Mononuclear cell (primary cell): Measurements from ENCODE around the gene SIPA1L2. TPM values are rescaled to one million over a fixed set of nuclear protein-coding genes. Genes with fewer than 3 reads are reported as not detected.

ENCODE experiments used
- H3K27me3 ChIP-seq: 2 replicates; pipeline ENCODE4 v1.6.0; 2011; ENCODE audit warnings: low read length, control low read depth; ENCODE audit not compliant: insufficient read depth
- H3K4me1 ChIP-seq: 2 replicates; pipeline ENCODE4 v1.5.1; 2011; ENCODE audit warnings: mild to moderate bottlenecking, low read length, control low read depth; ENCODE audit not compliant: insufficient read depth
- H3K4me3 ChIP-seq: 2 replicates; pipeline ENCODE4 v1.5.1; 2011; ENCODE audit warnings: mild to moderate bottlenecking, low read length, moderate library complexity
- H3K9me3 ChIP-seq: 2 replicates; pipeline ENCODE4 v1.5.1; 2011; ENCODE audit warnings: low read depth, mild to moderate bottlenecking, control low read depth, low read length
- total RNA-seq: library from RNA; depleted of rRNA; stranded (reverse); fragments of >200 nt; gene quantifications from one replicate; pipeline ENCODE4 v1.2.3, GENCODE V29; 2012

The SIPA1L2 gene
- total RNA-seq, 1 donor = 2.4 TPM

DNA sequence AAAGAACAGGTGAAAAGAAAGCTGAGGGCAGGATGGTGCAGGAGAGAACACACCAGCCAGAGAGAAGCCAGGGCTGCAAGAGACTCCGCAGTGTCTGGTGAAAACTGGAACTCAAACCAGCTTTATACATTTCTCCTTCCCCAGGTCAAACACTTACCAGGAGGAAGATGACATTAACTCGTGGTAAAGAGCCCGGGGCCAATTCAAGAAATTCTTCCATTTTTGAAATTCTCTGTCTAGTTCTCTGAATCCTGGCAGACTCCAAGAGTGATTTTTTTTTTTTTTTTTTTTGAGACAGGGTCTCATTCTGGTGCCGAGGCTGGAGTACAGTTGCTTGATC is 25.8 kb upstream of the SIPA1L2 start:
- Histone ChIP-seq H3K27me3 (no peaks in the 10 kb centered on the region), H3K4me1 (peaks cover 15% of the 10 kb centered on the region), H3K9me3 (no peaks in the 10 kb centered on the region), H3K4me3 (no peak overlapping the region)

GRCh38 chr1:232655028-232655745 is 25.3 kb upstream of the SIPA1L2 start:
- H3K4me1 ChIP-seq = peaks cover 15% of the 10 kb centered on the region
- H3K9me3 ChIP-seq = no peaks in the 10 kb centered on the region
- H3K4me3 ChIP-seq = no peak overlapping the region
- no peaks in the 10 kb centered on the region for H3K27me3 ChIP-seq

DNA sequence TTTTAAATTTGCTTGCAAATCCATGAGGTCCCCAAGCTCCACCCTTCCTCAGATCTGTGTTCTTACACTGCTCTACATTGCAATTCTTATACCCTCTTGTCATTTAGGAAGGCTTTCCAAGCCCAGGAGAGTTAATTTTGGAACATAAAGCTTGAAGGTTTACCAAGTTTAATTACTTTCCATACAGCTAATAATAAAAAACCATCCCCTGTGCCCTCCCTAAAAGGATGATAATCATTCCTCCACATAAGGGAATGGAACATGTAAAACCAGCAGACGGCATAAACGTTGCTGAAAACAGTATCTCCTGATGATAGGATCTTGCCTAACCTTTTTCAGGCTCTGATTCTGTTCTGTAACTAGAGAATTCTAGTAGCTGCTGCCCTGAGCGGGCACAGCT is 23.9 kb upstream of the SIPA1L2 start:
- Histone ChIP-seq H3K27me3 (no peaks in the 10 kb centered on the region), H3K4me1 (peaks cover 15% of the 10 kb centered on the region), H3K4me3 (no peak overlapping the region), H3K9me3 (no peaks in the 10 kb centered on the region)

DNA sequence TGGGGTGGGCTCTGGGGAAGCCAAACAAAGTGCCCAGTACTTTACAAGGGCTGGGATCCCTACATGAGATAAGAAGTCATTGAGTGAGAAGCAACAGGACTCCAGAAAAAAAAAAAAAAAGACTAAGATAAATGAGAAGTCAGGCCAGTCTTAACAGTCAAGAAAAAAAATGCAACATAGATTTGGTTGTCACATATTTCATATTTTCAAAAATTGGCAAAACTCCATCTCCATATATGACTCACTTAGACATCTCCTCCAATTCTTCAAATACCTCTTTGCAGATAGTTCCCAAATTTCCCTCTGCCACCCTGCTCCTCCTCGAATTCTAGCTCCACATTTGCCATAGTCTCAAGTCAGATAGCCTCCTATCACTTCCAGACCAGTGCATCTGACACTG is 20.9 kb upstream of the SIPA1L2 start:
- H3K9me3 ChIP-seq = no peaks in the 10 kb centered on the region
- peaks cover 9% of the 10 kb centered on the region for H3K4me1 ChIP-seq
- no peaks in the 10 kb centered on the region for H3K27me3 ChIP-seq
- no peak overlapping the region for H3K4me3 ChIP-seq

DNA sequence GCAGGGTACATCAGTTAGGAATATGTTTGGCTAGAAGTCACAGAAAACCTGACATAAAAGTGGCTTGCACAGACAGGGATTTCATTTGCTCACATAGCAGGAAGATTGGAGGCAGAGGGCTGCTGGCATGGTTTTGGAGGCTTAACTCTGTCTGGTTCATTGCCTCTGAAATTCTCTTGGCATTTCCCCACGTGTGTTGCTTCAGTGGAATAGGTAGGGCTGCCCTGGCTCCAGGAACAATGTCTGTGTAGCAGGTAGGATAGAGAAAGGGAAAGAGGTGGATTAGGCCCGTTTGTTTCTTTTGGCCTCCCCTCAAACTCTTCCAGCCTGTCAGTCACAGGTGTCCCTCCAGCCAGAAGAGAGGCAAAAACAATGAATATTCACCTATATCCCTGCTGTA is 20.5 kb upstream of the SIPA1L2 start:
- no peak overlapping the region for H3K4me3 ChIP-seq
- H3K27me3 ChIP-seq = no peaks in the 10 kb centered on the region
- no peaks in the 10 kb centered on the region for H3K9me3 ChIP-seq
- H3K4me1 ChIP-seq = peaks cover 4% of the 10 kb centered on the region

GRCh38 chr1:232648316-232648715 is 18.4 kb upstream of the SIPA1L2 start:
- H3K9me3 ChIP-seq = no peaks in the 10 kb centered on the region
- no peak overlapping the region for H3K4me3 ChIP-seq
- no peaks in the 10 kb centered on the region for H3K27me3 ChIP-seq
- H3K4me1 ChIP-seq = no peaks in the 10 kb centered on the region

GRCh38 chr1:232644209-232644608 is 14.3 kb upstream of the SIPA1L2 start:
- Histone ChIP-seq H3K4me3 (no peak overlapping the region), H3K27me3 (no peaks in the 10 kb centered on the region), H3K4me1 (no peaks in the 10 kb centered on the region), H3K9me3 (no peaks in the 10 kb centered on the region)

DNA sequence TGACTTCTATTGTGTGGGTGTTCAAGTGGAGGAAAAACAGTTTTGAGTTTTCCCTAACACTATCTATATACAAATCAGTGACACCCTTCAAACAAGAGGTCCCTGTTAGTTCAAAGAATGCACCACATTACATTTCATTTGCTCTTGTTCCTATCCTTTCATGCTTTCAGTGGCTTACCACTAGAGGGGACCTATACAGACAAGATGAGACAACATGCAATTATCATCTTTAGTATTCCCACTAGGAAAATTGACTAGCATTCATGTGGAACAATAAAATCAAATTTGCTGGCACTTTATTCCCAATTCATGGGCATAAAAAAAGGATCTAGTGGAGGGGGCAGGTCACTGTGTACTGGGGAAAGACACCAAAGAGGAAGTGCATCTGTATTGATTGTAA is 13.3 kb upstream of the SIPA1L2 start:
- Histone ChIP-seq H3K27me3 (no peaks in the 10 kb centered on the region), H3K4me3 (no peak overlapping the region), H3K4me1 (no peaks in the 10 kb centered on the region), H3K9me3 (no peaks in the 10 kb centered on the region)

DNA sequence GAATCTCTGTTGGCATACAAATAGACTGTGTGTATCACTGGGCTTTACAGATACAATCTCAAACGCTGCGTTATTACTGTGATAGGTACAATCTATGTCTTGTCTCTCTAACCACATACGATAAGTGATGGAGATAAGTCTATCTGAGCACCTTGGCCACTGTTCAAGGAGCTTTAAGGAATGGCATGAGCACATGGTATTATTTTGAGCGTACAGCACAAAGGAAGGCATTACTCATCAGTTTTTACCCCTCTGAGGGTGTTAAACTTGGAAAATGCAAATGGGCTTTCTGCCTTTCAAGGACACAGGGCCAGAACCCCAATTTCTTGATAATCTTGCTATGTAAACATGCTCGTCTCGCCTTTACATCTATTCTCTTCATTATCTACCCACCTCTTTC is 11.6 kb upstream of the SIPA1L2 start:
- Histone ChIP-seq H3K4me1 (no peaks in the 10 kb centered on the region), H3K4me3 (no peak overlapping the region), H3K27me3 (no peaks in the 10 kb centered on the region), H3K9me3 (no peaks in the 10 kb centered on the region)

DNA sequence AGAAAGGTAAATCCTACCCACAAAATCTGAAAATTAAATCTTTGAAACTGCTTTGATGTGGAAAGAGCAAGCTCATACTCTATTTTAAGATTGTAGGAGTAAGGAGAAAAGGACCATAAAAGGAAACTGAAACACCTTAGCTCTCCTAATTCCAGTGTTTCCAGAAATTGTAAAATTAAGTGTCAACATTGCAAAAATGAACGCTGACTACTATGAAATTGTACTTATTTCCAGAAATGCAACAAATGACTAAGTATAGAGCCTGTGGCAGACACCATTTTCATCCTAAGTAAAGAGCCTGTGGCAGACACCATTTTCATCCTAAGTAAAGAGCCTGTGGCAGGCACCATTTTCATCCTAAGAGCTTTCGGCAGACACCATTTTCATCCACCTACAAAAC is 6.9 kb upstream of the SIPA1L2 start:
- Histone ChIP-seq H3K27me3 (peaks cover 5% of the 10 kb centered on the region), H3K9me3 (no peaks in the 10 kb centered on the region), H3K4me3 (no peak overlapping the region), H3K4me1 (peaks cover 8% of the 10 kb centered on the region)

DNA sequence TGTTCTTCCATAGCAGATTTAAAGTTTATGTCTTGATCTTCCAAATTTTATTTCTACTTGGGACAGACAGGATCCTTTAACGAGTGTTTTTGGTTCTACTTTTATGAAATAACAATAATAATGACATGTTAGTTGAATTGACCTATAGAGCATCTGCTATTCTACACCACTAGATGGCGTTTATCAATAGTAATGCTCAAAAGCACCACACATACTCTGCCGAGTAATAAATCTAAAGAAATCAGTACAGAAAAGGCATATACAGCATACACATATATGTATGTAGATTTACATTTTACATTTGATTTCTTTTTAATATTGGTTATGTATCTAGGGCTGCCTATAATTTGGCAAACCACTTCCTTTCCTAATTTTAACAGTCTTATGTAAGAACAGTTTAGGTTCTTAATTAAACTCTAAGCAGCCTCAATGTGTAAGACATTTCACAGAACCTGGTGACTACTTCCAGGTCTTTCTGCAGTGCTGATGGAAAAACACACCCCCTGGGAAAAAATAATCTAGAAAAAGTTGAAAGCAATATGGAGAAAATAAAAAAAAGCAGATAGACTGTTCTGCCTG is 5.9 kb upstream of the SIPA1L2 start:
- H3K9me3 ChIP-seq = no peaks in the 10 kb centered on the region
- H3K4me3 ChIP-seq = no peak overlapping the region
- H3K27me3 ChIP-seq = peaks cover 5% of the 10 kb centered on the region
- peaks cover 12% of the 10 kb centered on the region for H3K4me1 ChIP-seq

DNA sequence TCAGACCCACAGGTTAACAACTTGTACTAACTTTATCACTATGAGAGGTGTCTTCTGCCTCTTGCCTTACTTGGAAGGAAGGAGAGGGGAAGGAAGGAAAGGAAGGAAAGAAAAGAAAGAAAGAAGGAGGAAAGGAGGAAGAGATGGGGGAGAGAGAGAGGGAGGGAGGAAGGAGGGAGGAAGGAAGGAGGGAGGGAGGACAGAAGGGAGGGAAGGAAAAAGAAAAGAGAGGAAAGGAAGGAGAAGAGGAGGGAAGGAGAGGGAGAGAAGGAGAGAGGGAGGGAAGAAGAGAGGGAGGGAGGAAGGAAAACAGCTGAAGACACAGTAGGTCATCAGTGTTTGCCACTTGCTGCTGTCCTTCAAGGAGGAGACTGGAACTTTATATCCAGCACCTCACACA is 5.3 kb upstream of the SIPA1L2 start:
- peaks cover 5% of the 10 kb centered on the region for H3K27me3 ChIP-seq
- H3K9me3 ChIP-seq = no peaks in the 10 kb centered on the region
- H3K4me1 ChIP-seq = peaks cover 16% of the 10 kb centered on the region
- no peak overlapping the region for H3K4me3 ChIP-seq

GRCh38 chr1:232634096-232634495 is 4.2 kb upstream of the SIPA1L2 start:
- no peaks in the 10 kb centered on the region for H3K9me3 ChIP-seq
- H3K4me1 ChIP-seq = peaks cover 20% of the 10 kb centered on the region
- H3K4me3 ChIP-seq = no peak overlapping the region
- peaks cover 7% of the 10 kb centered on the region for H3K27me3 ChIP-seq

DNA sequence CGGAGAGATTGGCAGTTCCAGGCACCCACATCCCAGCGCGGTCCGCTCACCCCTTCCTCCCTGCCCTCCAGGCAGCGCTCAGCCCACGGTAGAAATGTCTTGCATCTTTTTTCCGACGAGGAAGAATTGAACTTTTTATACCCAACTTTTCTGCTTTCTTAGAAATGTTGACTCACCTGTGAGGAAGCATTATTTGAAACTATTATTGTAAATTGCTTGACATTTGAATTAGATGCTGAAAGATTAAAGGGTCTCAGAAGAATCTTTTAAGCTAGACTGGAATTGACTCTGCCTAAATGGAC is 912 bp upstream of the SIPA1L2 start:
- Histone ChIP-seq H3K9me3 (no peaks in the 10 kb centered on the region), H3K4me3 (peak overlapping the region; percentile 48), H3K27me3 (peaks cover 19% of the 10 kb centered on the region), H3K4me1 (peaks cover 26% of the 10 kb centered on the region)

DNA sequence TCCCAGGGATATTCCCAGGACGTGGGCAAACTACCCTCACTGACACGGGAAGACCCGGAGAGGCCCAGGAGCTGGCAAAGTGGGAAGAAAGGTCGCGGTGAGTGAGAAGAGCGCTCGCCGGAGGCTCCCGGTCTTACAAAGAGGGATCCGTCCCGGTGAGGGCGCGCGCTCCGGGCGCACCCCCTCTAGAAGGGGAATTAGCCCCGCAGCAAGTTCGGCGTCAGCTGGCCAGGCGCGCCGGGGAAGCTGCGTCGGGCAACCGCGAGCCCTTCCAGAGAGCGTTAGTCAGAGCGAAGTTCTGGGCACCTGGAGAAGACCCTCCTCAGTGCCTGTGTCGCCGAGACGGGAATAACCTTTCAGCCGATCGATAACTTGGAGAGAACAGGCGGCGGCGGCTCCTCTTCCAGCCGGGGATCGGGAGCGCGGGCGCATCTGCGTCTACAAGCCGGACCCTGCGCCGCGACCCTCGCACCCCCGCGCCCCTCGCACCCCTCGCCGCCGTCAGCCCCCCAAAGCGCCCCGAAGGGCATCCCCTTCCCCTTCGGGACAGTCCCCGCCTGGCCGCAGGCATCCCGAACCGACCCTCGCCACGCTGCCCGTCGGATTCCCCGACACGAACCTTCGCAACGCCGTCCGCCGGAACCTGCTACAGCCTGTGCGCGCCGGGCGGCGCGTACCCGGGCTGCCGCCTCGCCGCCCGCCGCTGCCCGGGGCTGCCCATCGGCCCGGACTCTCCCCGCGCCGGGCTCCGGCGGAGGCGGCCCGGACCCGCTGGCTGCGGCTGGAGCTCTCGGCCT is 485 bp downstream of the SIPA1L2 start:
- H3K4me3 ChIP-seq = peak overlapping the region; percentile 48
- no peaks in the 10 kb centered on the region for H3K9me3 ChIP-seq
- peaks cover 30% of the 10 kb centered on the region for H3K4me1 ChIP-seq
- H3K27me3 ChIP-seq = peaks cover 19% of the 10 kb centered on the region
